Smooth muscle cell (in vitro differentiated cells): ENCODE data around the gene INTS7. TPM values are rescaled to one million over a fixed set of nuclear protein-coding genes. Genes with fewer than 3 reads are reported as not detected.
"Not testable (repeated sequence)": the region's sequence is repeated elsewhere in the genome, so short reads cannot be mapped to it uniquely, and the experiment has no call there.

Experiments
- DNase-seq: peaks from one replicate; lab custom pipeline; 2025; ENCODE audit not compliant: unreplicated experiment; lab: John Stamatoyannopoulos, UW
- H2AFZ ChIP-seq: fragments of 200-600 bp; sonication (generic); 2 replicates; pipeline ENCODE4 v1.6.0; 2016; ENCODE audit warnings: antibody characterized with exemption, low read depth, mild to moderate bottlenecking
- H3F3A ChIP-seq: fragments of 200-600 bp; sonication (generic); 2 replicates; pipeline ENCODE4 v1.6.0; 2017; ENCODE audit warnings: antibody characterized with exemption, low read depth
- H3K27ac ChIP-seq: fragments of 200-600 bp; sonication (generic); 2 replicates; pipeline ENCODE4 v1.5.1; 2016; ENCODE audit warnings: low read depth, mild to moderate bottlenecking
- H3K27me3 ChIP-seq: fragments of 200-600 bp; sonication (generic); 2 replicates; pipeline ENCODE4 v1.6.1; 2016; ENCODE audit warnings: low read depth, mild to moderate bottlenecking
- H3K36me3 ChIP-seq: fragments of 200-600 bp; sonication (generic); 2 replicates; pipeline ENCODE4 v1.5.1; 2016; ENCODE audit warnings: low read depth
- H3K4me1 ChIP-seq: fragments of 200-600 bp; sonication (generic); 2 replicates; pipeline ENCODE4 v1.5.1; 2016; ENCODE audit warnings: low read depth
- H3K4me2 ChIP-seq: fragments of 200-600 bp; sonication (generic); 2 replicates; pipeline ENCODE4 v1.6.0; 2016; ENCODE audit warnings: mild to moderate bottlenecking
- H3K4me3 ChIP-seq: fragments of 200-600 bp; sonication (generic); 2 replicates; pipeline ENCODE4 v1.5.1; 2016; ENCODE audit warnings: mild to moderate bottlenecking
- H3K79me2 ChIP-seq: fragments of 200-600 bp; sonication (generic); 2 replicates; pipeline ENCODE4 v1.6.0; 2016; ENCODE audit warnings: low read depth, mild to moderate bottlenecking
- H3K9ac ChIP-seq: fragments of 200-600 bp; sonication (generic); 2 replicates; pipeline ENCODE4 v1.6.0; 2016; ENCODE audit warnings: low read depth
- H3K9me3 ChIP-seq: fragments of 200-600 bp; sonication (generic); replicated peaks from 2 replicates; pipeline ENCODE4 v1.5.1; 2016; ENCODE audit warnings: low read depth
- H4K20me1 ChIP-seq: fragments of 200-600 bp; sonication (generic); 2 replicates; pipeline ENCODE4 v1.6.0; 2016; ENCODE audit warnings: low read depth
- CTCF ChIP-seq: fragments of 200-600 bp; sonication (generic); IDR thresholded peaks from 2 replicates; pipeline ENCODE4 v1.5.1; 2017; ENCODE audit warnings: borderline replicate concordance, mild to moderate bottlenecking, antibody characterized with exemption; ENCODE audit not compliant: insufficient read depth, poor library complexity, severe bottlenecking
- WGBS: methylation state at CpG from one replicate; pipeline ENCODE4 v1.1.7; 2016; ENCODE audit warnings: low lambda C conversion rate; 5-methylcytosine and 5-hydroxymethylcytosine counted together
- polyA plus RNA-seq: library from polyadenylated mRNA; unstranded; fragments of >200 nt; fragmentation: Nextera tagmentation; extraction: Ambion mirVana; gene quantifications from 2 replicates; pipeline ENCODE4 v1.2.1, GENCODE V29; 2016
- total RNA-seq: library from RNA; depleted of rRNA; stranded (reverse); fragments of >200 nt; gene quantifications from 2 replicates; pipeline ENCODE4 v1.2.3, GENCODE V29; 2014

Gene INTS7
- total and polyA plus RNA-seq, 2 experiments from 2014 or later, result 5.9 to 9.5 TPM

GRCh38 chr1:211965108-211965805 is 70.1 kb downstream of the INTS7 start:
- Histone ChIP-seq H3F3A (no peaks in the 10 kb centered on the region), H4K20me1 (no peaks in the 10 kb centered on the region), H3K9ac (no peak overlapping the region), H3K36me3 (peaks cover 10% of the 10 kb centered on the region), H3K27me3 (no peaks in the 10 kb centered on the region), H3K27ac (no peak overlapping the region), H3K9me3 (no peaks in the 10 kb centered on the region), H3K4me3 (no peak overlapping the region), H3K4me1 (no peaks in the 10 kb centered on the region), H3K4me2 (no peak overlapping the region), H3K79me2 (no peaks in the 10 kb centered on the region), H2AFZ (no peak overlapping the region)
- TF ChIP-seq CTCF, result no peak
- DNase-seq, result no peak
- WGBS, result 99% methylated on average over 8 of the region's 8 CpGs

GRCh38 chr1:211959680-211960079 is 75.7 kb downstream of the INTS7 start:
- H3K27ac ChIP-seq, result no peak overlapping the region
- H3K4me3 ChIP-seq, result no peak overlapping the region
- H4K20me1 ChIP-seq, result no peaks in the 10 kb centered on the region
- no peaks in the 10 kb centered on the region for H3K36me3 ChIP-seq
- no peak overlapping the region for H3K4me2 ChIP-seq
- no peaks in the 10 kb centered on the region for H3K27me3 ChIP-seq
- H2AFZ ChIP-seq, result no peak overlapping the region
- WGBS, result 97% methylated on average over 11 of the region's 11 CpGs
- no peaks in the 10 kb centered on the region for H3K4me1 ChIP-seq
- H3K9me3 ChIP-seq, result no peaks in the 10 kb centered on the region
- TF ChIP-seq CTCF, result no peak
- H3K9ac ChIP-seq, result no peak overlapping the region
- DNase-seq, result no peak
- H3F3A ChIP-seq, result no peaks in the 10 kb centered on the region
- H3K79me2 ChIP-seq, result no peaks in the 10 kb centered on the region

- no peak for DNase-seq
- Histone ChIP-seq H3K9ac (no peak overlapping the region), H3K4me1 (no peaks in the 10 kb centered on the region), H3K9me3 (no peaks in the 10 kb centered on the region), H3K4me3 (no peak overlapping the region), H4K20me1 (no peaks in the 10 kb centered on the region), H3K79me2 (no peaks in the 10 kb centered on the region), H3K27me3 (no peaks in the 10 kb centered on the region), H3F3A (no peaks in the 10 kb centered on the region), H3K27ac (no peak overlapping the region), H2AFZ (no peak overlapping the region), H3K4me2 (no peak overlapping the region), H3K36me3 (no peaks in the 10 kb centered on the region)
- WGBS, result 98% methylated on average over 8 of the region's 8 CpGs
- TF ChIP-seq CTCF, result no peak
These were observed 76.1 kb downstream of the INTS7 start for GRCh38 chr1:211959221-211959620.

GRCh38 chr1:211954028-211954427 is 81.3 kb downstream of the INTS7 start:
- H3K36me3 ChIP-seq, H3K9ac ChIP-seq, H3K27me3 ChIP-seq, H3K27ac ChIP-seq, H3K4me2 ChIP-seq, H4K20me1 ChIP-seq, H3K4me3 ChIP-seq, H3K79me2 ChIP-seq, H2AFZ ChIP-seq, DNase-seq, H3F3A ChIP-seq, H3K4me1 ChIP-seq, H3K9me3 ChIP-seq: not testable (repeated sequence)
- 100% methylated on average over 2 of the region's 2 CpGs for WGBS

- H3F3A ChIP-seq, H3K4me1 ChIP-seq, H4K20me1 ChIP-seq, DNase-seq, H3K79me2 ChIP-seq, H3K27ac ChIP-seq, H3K9ac ChIP-seq, H3K4me3 ChIP-seq, H3K9me3 ChIP-seq, H2AFZ ChIP-seq, H3K27me3 ChIP-seq, H3K4me2 ChIP-seq, H3K36me3 ChIP-seq: not testable (repeated sequence)
- 92% methylated on average over 1 of the region's 4 CpGs for WGBS
These were observed 81.8 kb downstream of the INTS7 start for GRCh38 chr1:211953543-211953942.
